ENCODE measurements around the gene RNF38.

DNA sequence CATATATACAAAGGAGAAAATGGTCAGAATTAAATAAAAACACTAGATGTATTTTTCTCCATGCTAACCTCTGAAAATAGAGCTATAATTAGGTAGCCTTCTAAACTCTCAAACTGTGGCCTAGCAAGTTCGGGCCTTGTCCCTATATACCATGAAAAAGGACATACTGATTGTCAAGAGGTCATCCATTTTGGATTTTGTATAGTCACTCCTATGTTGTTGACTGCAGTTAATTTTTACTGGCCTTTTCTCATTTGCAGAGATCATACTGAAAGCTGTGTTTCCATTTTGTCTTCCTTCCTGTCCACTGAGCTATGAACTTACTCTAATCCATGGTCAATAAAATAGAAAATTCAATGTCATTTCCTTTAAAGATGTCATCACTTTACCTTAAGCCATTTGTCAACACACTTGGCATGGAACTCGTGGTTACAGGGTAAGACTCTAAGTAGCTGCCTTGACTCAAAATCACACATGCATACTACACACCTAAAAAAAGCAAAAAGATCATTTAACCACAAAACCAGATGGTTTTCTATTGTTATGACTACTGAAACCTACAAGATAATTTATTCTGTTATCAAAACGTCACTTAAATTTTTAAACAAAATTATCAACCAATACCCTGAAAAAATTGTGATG, 58.0 kb downstream of the RNF38 start:
- TF ChIP-seq, protein P1, sequence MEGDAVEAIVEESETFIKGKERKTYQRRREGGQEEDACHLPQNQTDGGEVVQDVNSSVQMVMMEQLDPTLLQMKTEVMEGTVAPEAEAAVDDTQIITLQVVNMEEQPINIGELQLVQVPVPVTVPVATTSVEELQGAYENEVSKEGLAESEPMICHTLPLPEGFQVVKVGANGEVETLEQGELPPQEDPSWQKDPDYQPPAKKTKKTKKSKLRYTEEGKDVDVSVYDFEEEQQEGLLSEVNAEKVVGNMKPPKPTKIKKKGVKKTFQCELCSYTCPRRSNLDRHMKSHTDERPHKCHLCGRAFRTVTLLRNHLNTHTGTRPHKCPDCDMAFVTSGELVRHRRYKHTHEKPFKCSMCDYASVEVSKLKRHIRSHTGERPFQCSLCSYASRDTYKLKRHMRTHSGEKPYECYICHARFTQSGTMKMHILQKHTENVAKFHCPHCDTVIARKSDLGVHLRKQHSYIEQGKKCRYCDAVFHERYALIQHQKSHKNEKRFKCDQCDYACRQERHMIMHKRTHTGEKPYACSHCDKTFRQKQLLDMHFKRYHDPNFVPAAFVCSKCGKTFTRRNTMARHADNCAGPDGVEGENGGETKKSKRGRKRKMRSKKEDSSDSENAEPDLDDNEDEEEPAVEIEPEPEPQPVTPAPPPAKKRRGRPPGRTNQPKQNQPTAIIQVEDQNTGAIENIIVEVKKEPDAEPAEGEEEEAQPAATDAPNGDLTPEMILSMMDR (IDR thresholded peaks at IDR 0.05; ENCODE audit: insufficient read depth, low read depth, low read length), result no peak
- TF ChIP-seq EZH2 (IDR thresholded peaks at IDR 0.05; ENCODE audit: insufficient read depth, low read length), result no peak
